Omental fat pad (tissue), 4 donors: Measurements from ENCODE around the gene CDYL. TPM values are rescaled to one million over a fixed set of nuclear protein-coding genes. Genes with fewer than 3 reads are reported as not detected.

Source experiments
- ATAC-seq: fragments of 150-250 bp; one replicate; pipeline ENCODE4 v1.9.1; 2016; ENCODE audit warnings: mild to moderate bottlenecking, moderate library complexity; ENCODE audit not compliant: low FRiP score
- DNase-seq: peaks from one replicate; pipeline ENCODE4 v3.0.0-alpha.2; 2019; ENCODE audit warnings: low spot score
- total RNA-seq, 4 donors: library from RNA; depleted of rRNA; stranded (reverse); fragments of >200 nt; gene quantifications; one replicate each; pipeline ENCODE4 v1.1.0, GENCODE V29; 2016
- TF ChIP-seq, protein P1 (sequence below), 3 donors: fragments of 450-650 bp; IDR thresholded peaks; one replicate each; pipeline ENCODE4 v1.5.1; 2016 to 2017; ENCODE audit warnings: antibody characterized with exemption in 3 of 3, mild to moderate bottlenecking in 3 of 3, moderate library complexity in 2 of 3

The CDYL gene
- total RNA-seq, 4 donors from 2014 or later = 32.2 to 34.5 (median 33.0) TPM

DNA sequence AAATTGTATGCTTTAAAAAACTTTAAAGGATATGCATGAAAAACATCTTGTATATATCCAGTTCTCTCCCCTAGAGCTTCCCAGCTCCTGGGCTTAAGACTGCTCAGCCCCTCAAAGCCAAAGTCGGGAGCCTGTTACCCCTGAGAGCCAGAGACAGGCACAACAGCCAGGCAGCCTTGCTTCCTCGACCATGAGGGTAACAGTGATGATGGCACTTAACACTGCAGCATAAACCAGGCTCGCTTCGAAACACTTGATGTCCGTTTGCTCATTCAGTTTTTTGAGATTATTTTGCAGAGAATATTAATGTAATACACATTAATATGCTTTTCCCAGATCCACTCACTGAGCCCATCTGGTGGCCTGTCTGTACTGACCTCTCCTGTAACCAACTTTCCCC is 180.4 kb downstream of the CDYL start:
- DNase-seq (no peak), ATAC-seq (no peak)
- TF ChIP-seq, protein P1, sequence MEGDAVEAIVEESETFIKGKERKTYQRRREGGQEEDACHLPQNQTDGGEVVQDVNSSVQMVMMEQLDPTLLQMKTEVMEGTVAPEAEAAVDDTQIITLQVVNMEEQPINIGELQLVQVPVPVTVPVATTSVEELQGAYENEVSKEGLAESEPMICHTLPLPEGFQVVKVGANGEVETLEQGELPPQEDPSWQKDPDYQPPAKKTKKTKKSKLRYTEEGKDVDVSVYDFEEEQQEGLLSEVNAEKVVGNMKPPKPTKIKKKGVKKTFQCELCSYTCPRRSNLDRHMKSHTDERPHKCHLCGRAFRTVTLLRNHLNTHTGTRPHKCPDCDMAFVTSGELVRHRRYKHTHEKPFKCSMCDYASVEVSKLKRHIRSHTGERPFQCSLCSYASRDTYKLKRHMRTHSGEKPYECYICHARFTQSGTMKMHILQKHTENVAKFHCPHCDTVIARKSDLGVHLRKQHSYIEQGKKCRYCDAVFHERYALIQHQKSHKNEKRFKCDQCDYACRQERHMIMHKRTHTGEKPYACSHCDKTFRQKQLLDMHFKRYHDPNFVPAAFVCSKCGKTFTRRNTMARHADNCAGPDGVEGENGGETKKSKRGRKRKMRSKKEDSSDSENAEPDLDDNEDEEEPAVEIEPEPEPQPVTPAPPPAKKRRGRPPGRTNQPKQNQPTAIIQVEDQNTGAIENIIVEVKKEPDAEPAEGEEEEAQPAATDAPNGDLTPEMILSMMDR (IDR thresholded peaks at IDR 0.05) = no peak

DNA sequence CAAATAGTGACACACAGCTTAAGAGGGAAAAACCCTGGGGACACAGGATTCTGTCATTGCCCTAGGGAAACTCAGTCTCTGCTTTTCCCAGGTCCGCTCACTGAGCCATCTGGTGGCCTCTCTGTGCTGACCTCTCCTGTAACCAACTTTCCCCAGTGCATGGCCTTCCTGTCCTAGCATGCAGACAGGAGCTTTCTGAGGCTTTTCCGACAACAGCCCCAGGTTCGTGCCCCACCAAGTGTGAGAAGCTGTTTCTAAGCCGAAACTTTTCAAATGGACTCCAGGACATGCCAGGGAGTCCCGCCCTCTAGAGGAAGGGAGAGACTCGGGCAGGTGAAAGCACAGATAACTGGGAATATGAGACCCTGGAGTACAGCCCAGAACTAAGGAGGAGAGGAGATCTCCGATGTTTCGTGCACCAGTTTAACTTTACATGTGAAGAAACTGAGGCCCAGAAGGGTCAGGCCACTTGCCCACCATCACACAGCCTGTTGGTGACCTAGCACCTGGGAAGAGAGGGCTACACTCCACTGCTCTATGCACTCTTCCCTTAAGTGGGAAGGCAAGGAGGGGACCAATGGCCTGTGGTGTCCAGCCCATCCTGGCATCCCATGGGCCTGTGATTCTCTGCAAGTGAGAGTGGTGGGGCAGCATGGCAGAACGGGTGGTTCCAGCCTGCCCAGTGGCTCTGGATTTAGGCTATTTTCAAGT is 181.5 kb downstream of the CDYL start:
- TF ChIP-seq, protein P1 (IDR thresholded peaks at IDR 0.05) = no peak
- DNase-seq = no peak

DNA sequence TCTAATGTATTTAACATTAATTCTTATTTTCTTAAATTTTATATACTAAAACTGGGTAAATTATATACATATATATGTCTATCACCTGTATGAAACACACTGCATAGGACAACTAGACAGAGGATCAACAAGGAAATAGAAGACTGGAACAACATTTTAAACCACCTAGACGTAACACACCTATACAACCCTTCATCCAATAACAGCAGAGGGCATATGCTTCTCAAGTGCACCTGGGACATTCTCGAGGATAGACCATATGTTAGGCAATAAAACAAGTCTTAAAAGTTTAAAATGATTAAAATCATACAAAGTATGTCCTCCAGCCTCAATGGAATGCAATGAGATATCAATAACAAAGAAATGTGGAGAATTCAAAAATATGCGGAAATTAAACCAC is 182.4 kb downstream of the CDYL start:
- DNase-seq = no peak

More for the DNA sequence above, 181.5 kb downstream of the CDYL start:
- no peak for ATAC-seq

DNA sequence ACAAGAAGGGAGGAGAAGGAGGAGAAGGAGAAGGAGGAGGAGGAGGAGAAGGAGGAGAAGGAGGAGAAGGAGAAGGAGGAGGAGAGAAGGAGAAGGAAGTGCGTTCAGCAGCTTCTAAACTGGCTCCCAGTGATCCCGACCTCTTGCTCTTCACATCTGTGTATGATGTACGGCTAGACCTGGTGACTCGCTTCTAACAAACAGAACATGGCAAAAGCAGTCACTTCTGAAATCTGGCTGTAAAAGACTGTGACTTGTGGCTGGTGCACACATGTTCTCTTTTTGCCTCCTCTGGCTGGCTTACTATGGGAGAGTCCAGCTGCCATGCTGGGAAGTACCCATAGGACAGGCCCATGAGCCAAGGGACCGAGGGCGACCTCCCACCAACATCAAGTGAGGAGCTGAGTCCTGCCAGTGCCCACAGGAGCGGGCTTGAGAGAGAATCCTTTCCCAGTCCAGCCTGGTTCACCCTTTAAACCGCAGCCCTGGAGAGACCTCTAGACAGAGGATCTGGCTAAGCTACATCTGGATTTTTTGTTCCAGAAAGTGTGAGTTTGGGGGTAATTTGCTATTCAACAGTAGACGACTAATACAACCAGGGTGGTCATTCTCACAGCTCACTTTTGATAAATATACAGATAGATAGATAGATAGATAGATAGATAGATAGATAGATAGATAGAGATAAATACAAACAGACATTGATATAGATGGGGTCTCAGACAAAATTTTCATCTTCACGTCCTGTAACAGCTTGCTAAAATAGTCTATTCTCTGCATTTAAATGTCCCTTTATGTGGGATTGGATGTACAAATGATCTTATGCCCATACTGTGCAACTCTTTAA is 185.3 kb downstream of the CDYL start:
- DNase-seq (no peak), ATAC-seq (no peak)
- TF ChIP-seq, protein P1 (IDR thresholded peaks at IDR 0.05) = no peak

More for the DNA sequence above, 182.4 kb downstream of the CDYL start:
- TF ChIP-seq, protein P1 (IDR thresholded peaks at IDR 0.05) = no peak
- ATAC-seq = no peak

DNA sequence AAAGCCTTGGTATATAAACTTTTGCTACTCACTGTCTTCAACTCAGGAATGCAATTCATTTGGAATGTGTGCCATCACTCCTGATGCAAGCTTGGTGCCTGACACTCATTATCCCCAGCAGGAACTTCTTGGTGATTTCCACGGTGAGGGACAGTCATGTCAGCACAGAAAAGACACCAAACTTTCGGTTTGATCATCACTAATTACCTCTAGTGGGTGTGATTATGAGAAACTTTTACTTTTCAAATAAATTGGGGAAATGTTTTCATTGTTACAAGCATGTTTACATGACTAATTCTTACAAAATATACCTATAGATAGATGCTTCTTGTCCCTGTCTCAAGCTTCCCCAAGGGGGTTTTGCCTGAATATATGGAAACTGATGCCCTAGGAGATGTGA is 186.7 kb downstream of the CDYL start:
- ATAC-seq = no peak
- TF ChIP-seq, protein P1 (IDR thresholded peaks at IDR 0.05) = no peak
- DNase-seq = no peak

DNA sequence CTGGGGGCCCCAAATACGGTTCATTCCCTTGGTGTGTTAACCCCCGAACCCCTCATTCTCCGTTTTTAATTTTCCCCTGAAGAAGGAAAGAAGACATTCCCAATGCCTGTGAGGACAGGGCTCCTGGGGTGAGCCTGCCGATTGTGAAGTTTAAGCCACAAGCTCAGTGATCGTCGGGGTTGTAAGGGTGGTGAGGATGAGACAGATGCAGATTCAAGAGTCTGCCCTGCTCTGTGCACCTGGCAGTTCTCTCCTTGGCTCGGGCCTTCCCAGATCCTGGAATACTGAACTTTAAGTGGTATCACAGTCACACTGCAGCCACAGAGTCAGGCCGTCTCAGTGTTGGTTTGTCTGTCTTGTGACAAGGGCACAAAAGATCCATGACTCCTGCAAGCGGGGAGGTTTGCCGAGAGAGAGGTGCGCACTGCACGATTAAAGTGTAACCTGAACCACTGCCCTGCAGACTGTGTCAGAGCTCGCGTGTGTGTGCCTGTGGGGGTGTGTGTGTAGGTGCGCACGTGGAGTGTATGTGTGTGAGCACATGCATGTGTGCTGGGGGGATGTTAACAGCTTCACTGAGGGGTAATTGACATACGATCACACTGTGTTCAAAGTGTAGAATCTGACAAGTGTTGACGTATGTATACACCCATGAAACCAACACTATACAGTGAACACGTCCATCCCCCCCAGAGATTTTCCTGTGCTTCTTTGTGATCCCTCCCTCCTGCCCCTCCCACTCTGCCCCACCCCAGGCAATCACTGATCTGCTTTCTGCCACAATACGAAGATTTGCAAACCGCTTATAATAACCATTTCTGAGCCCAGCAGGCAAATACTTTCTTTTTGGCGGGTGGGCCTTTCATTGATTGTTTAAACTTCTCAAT is 188.7 kb downstream of the CDYL start:
- DNase-seq (no peak), ATAC-seq (no peak)
- TF ChIP-seq, protein P1 (IDR thresholded peaks at IDR 0.05) = no peak
